Brain microvascular endothelial cell (primary cell): ENCODE results near the gene DMAC2.

Experiments
- DNase-seq: peaks from one replicate; pipeline ENCODE4 v3.0.0-alpha.2; 2020
- H3K27ac ChIP-seq: fragments of 250-450 bp; sonication (Bioruptor Pico); 2 replicates; pipeline ENCODE4 v1.5.1; 2020; ENCODE audit warnings: mild to moderate bottlenecking, moderate library complexity
- H3K27me3 ChIP-seq: fragments of 250-450 bp; sonication (Bioruptor Pico); replicated peaks from 2 replicates; pipeline ENCODE4 v1.5.1; 2020; ENCODE audit warnings: mild to moderate bottlenecking
- H3K36me3 ChIP-seq: fragments of 250-450 bp; sonication (Bioruptor Pico); replicated peaks from 2 replicates; pipeline ENCODE4 v1.5.1; 2020; ENCODE audit warnings: mild to moderate bottlenecking
- H3K4me3 ChIP-seq: 2 replicates; pipeline ENCODE4 v1.5.1; 2011; ENCODE audit warnings: low read depth, mild to moderate bottlenecking, control low read depth, low read length, moderate library complexity
- in situ Hi-C: cut with HindIII; loops from 2 replicates; pipeline ENCODE4 v1.10.0; 2017; ENCODE audit warnings: low sequenced_read_pairs, low pct_ligation_motif_present
- TF ChIP-seq, protein P1 (sequence below): IDR thresholded peaks from 2 replicates; pipeline ENCODE4 v1.5.1; 2011; ENCODE audit warnings: low read depth, mild to moderate bottlenecking, moderate library complexity, low read length, control low read depth, inconsistent platforms; ENCODE audit errors: missing control alignments

Gene DMAC2

DNA sequence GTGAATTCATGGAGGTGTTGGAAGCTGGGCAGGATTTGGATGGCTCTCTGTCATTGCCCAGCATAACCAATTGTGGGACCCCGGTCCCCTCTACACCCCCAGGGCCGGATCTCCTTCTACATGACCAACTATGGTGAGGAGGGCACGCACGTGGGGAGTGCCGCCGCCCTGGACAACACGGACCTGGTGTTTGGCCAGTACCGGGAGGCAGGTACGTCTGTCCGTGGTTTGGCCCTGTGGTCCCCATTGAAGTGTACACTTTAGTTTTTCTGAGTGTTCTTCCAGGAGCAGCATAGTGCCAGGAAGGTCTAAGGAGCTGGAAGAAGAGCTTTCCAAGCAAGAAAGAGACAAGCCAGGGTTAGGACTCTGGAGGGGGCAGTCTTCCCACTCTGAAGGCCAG lies 25.8 kb downstream of the DMAC2 start:
- H3K4me3 ChIP-seq: no peak overlapping the region
- H3K36me3 ChIP-seq: peaks cover 3% of the 10 kb centered on the region
- no peak for DNase-seq
- TF ChIP-seq, protein P1, sequence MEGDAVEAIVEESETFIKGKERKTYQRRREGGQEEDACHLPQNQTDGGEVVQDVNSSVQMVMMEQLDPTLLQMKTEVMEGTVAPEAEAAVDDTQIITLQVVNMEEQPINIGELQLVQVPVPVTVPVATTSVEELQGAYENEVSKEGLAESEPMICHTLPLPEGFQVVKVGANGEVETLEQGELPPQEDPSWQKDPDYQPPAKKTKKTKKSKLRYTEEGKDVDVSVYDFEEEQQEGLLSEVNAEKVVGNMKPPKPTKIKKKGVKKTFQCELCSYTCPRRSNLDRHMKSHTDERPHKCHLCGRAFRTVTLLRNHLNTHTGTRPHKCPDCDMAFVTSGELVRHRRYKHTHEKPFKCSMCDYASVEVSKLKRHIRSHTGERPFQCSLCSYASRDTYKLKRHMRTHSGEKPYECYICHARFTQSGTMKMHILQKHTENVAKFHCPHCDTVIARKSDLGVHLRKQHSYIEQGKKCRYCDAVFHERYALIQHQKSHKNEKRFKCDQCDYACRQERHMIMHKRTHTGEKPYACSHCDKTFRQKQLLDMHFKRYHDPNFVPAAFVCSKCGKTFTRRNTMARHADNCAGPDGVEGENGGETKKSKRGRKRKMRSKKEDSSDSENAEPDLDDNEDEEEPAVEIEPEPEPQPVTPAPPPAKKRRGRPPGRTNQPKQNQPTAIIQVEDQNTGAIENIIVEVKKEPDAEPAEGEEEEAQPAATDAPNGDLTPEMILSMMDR: no peak
- H3K27ac ChIP-seq: no peak overlapping the region
- in situ Hi-C loops: no loop called here
- no peaks in the 10 kb centered on the region for H3K27me3 ChIP-seq

DNA sequence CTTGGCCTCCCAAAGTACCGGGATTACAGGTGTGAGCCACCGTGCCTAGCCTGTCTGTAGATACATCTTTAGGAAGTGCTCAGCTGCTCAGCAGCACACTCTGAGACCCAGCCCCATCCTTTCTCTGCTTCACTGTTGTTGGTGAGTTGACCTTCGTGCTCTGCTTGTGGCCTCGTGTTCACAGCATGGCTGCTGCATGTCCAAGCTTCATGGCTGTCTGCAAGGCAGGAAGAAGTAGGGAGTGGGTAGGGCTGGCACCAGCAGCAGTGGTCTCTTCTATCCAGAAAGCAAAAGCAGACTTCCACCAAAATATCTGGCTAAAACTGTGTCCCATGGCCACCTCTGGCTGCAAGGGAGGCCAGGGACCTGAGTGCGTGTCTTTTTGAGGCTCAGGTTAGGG lies 26.8 kb downstream of the DMAC2 start:
- Histone ChIP-seq H3K27ac (no peak overlapping the region), H3K36me3 (peaks cover 2% of the 10 kb centered on the region), H3K4me3 (no peak overlapping the region), H3K27me3 (no peaks in the 10 kb centered on the region)
- in situ Hi-C loops: no loop called here
- no peak for DNase-seq
- TF ChIP-seq, protein P1: no peak

DNA sequence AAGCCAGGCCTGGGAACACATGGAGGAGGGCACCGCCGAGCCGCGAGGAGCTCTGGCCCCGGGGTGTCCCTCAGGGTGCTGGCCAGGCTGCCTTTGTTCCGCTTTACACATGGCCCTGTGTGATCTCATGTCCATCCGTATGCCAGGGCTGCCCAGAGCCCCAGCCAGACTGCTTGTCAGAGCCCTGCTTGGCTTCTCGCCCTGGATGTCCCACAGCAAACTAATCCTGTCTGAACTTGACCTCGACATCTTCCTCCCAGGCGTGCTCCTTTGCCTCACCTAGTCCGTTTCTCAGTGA lies 27.8 kb downstream of the DMAC2 start:
- Histone ChIP-seq H3K27me3 (no peaks in the 10 kb centered on the region), H3K36me3 (peaks cover 2% of the 10 kb centered on the region), H3K27ac (no peak overlapping the region), H3K4me3 (no peak overlapping the region)
- TF ChIP-seq, protein P1: no peak
- DNase-seq: no peak
- in situ Hi-C loops: no loop called here

DNA sequence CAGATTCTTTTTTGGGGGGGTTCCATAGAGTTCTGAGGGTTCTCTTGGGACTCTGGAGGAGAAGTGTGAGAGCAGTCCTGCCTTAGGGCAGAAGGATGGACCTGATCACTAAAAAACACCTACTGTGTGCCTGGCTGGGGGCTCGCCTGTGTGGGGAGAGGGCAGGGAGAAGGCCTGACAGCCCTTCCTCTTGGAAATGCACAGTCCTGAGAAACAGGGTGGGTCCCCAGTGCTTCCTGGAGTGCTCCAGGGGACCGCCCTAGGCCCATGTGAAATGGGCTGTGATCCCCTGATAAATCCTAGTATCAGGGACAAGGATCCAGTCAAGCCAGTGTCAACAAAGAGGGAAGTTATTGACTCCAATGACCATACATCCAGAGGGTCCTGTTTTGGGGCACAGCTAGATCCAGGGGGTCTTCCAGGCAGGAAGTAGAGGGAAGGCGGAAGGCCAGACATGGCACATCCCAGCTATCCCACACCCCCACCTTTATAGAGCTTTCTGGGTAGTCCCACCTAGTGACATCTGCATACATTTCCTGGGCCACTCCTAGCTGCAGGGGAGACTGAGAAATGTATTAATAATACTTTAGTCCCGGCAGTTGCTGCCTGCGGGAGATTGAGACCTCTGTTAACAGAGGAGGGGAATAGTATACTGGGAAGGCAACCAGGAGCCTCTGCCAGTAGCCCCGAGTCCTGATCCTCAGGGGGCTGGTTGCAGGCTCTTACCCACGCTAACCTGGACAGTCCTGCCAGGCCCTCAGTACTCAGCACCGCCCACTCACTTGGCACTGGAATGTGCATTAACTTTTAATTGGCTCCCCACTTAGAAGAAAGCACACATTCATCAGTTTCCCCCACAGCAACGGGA lies 28.4 kb downstream of the DMAC2 start:
- H3K4me3 ChIP-seq: no peak overlapping the region
- no peak for DNase-seq
- TF ChIP-seq, protein P1: no peak
- peaks cover 2% of the 10 kb centered on the region for H3K36me3 ChIP-seq
- H3K27me3 ChIP-seq: no peaks in the 10 kb centered on the region
- no peak overlapping the region for H3K27ac ChIP-seq
- in situ Hi-C loops: no loop called here

DNA sequence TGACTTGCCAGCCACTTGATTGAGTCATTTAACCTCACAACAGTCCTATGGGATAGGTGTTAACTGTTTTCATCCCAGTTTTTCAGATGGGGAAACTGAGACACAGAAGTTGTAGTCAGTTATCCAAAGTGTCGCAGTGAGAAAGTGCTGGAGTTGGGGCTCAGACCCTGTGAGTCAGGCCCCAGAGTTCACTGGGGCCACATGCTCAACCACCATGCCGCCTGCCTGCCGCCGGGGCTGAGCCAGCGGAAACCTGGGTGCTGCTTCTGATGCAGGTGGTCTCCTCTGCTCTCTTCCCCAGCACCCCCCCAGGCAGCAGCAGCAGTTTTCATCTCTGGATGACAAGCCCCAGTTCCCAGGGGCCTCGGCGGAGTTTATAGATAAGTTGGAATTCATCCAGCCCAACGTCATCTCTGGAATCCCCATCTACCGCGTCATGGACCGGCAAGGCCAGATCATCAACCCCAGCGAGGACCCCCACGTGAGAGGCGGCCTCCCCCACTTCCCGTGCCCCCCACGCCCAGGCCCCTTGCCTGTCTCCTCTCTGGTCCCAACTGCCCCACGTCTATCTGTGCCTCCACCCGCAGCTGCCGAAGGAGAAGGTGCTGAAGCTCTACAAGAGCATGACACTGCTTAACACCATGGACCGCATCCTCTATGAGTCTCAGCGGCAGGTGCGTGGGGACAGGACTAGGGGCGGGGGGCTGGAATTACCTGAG lies 29.2 kb downstream of the DMAC2 start:
- Histone ChIP-seq H3K27me3 (no peaks in the 10 kb centered on the region), H3K27ac (no peak overlapping the region), H3K4me3 (no peak overlapping the region), H3K36me3 (peaks cover 2% of the 10 kb centered on the region)
- in situ Hi-C loops: no loop called here
- DNase-seq: no peak
- TF ChIP-seq, protein P1: no peak
